Sigmoid colon (tissue), 7 donors: ENCODE results near the gene GHRHR. TPM values are rescaled to one million over a fixed set of nuclear protein-coding genes. Genes with fewer than 3 reads are reported as not detected.

Experiments used
- DNase-seq: peaks from one replicate; pipeline ENCODE4 v3.0.0-alpha.2; 2019
- H3K27ac ChIP-seq, 4 donors: fragments of 200-600 bp; sonication (generic); one replicate each; pipeline ENCODE4 v1.5.1; 2016 to 2019; ENCODE audit warnings: mild to moderate bottlenecking in 1 of 4
- H3K27me3 ChIP-seq, 3 donors: fragments of 200-600 bp; sonication (generic); one replicate each; pipeline ENCODE4 v1.5.1; 2019; ENCODE audit warnings: mild to moderate bottlenecking in 1 of 3
- H3K36me3 ChIP-seq, 4 donors: fragments of 200-600 bp; sonication (generic); one replicate each; pipeline ENCODE4 v1.5.1; 2016 to 2019
- H3K4me1 ChIP-seq, 4 donors: fragments of 200-600 bp; sonication (generic); one replicate each; pipeline ENCODE4 v1.5.1; 2017 to 2019
- H3K4me3 ChIP-seq, 4 donors: fragments of 200-600 bp; sonication (generic); one replicate each; pipeline ENCODE4 v1.5.1; 2017 to 2019; ENCODE audit warnings: mild to moderate bottlenecking in 2 of 4, moderate library complexity in 1 of 4
- H3K9me3 ChIP-seq, 4 donors: fragments of 200-600 bp in 3 of 4; sonication (generic) in 3 of 4; one replicate each; pipeline versions ENCODE4 v1.5.1 to v1.6.1; 2013 to 2019
- EP300 ChIP-seq, 4 donors: sonication (generic); formaldehyde crosslinking; IDR thresholded peaks; one replicate each; pipeline ENCODE4 v1.6.1; 2017; ENCODE audit warnings: antibody characterized with exemption in 4 of 4
- POLR2A ChIP-seq, 2 donors: fragments of 450-650 bp; IDR thresholded peaks; one replicate each; pipeline ENCODE4 v1.6.1; 2016; ENCODE audit warnings: antibody characterized with exemption in 2 of 2, mild to moderate bottlenecking in 2 of 2, moderate library complexity in 2 of 2
- POLR2AphosphoS5 ChIP-seq, 4 donors: sonication (generic); formaldehyde crosslinking; IDR thresholded peaks; one replicate each; pipeline ENCODE4 v1.6.1; 2017; ENCODE audit warnings: antibody characterized with exemption in 4 of 4
- WGBS, 2 donors: extraction: QIAGEN DNeasy Blood & Tissue Kit; methylation state at CpG; one replicate each; pipeline ENCODE4 v1.1.7; 2013; 5-methylcytosine and 5-hydroxymethylcytosine counted together
- intact Hi-C: fragments of 100-400 bp; cut with DNase I; formaldehyde crosslinking; loops from one replicate; pipeline ENCODE4 v1.15.1; 2023
- polyA plus RNA-seq, 3 donors: library from polyadenylated mRNA; stranded (reverse); fragments of 200-250 nt; gene quantifications; one replicate each; pipeline ENCODE4 v1.2.3, GENCODE V29; 2013
- total RNA-seq, 4 donors: library from RNA; depleted of rRNA; stranded (reverse); fragments of >200 nt; gene quantifications; one replicate each; pipeline ENCODE4 v1.1.0, GENCODE V29; 2016
- TF ChIP-seq, protein P1 (sequence below), 4 experiments: fragments of 450-650 bp in 3 of 4; fragments of 200-600 bp in 1 of 4; IDR thresholded peaks; one replicate each; pipeline ENCODE4 v1.5.1; 2016 to 2019; ENCODE audit warnings: antibody characterized with exemption in 4 of 4, mild to moderate bottlenecking in 3 of 4, moderate library complexity in 2 of 4
- donor health status: healthy with polysubstance abuse.
- donor health status: Bipolar disorder and iron deficiency.
- donor health status: healthy.

GHRHR gene
- total RNA-seq, result not detected
- not detected for polyA plus RNA-seq

DNA sequence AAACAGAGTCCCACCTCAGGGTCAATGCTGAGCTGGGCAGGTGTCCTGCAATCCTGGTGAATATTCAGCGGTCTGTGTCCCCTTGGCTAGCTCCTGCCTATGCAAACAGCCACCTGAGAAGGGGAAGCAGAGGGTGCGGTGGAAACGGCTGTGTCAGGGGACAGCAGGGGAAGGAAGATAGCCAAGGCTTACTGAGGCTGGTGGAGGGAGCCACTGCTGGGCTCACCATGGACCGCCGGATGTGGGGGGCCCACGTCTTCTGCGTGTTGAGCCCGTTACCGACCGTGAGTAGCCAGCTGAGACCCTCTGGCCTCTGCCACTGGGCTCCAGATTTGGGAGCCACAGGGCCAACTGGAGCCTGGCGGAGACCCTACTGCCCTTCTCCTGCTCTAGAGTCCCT is at the start of gene GHRHR:
Gene GHRHR (plus strand): TSS at position 112 of the 400 bp plus-strand sequence. CDS start 116 bp downstream, at position 228.
- H3K9me3 ChIP-seq, result no peaks in the 10 kb centered on the region
- DNase-seq, result peak; percentile 59
- no peak within 1 kb of the TSS for H3K4me3 ChIP-seq
- H3K4me1 ChIP-seq, result no peaks in the 10 kb centered on the region
- no peaks in the 10 kb centered on the region for H3K36me3 ChIP-seq
- whole genome bisulfite sequencing, 2 donors, result 86 to 92% methylated on average over 11 of the region's 11 CpGs
- no peaks in the 10 kb centered on the region for H3K27me3 ChIP-seq
- intact Hi-C loops, result no loop called here
- no peak within 1 kb of the TSS for H3K27ac ChIP-seq
- TF ChIP-seq, protein P1, sequence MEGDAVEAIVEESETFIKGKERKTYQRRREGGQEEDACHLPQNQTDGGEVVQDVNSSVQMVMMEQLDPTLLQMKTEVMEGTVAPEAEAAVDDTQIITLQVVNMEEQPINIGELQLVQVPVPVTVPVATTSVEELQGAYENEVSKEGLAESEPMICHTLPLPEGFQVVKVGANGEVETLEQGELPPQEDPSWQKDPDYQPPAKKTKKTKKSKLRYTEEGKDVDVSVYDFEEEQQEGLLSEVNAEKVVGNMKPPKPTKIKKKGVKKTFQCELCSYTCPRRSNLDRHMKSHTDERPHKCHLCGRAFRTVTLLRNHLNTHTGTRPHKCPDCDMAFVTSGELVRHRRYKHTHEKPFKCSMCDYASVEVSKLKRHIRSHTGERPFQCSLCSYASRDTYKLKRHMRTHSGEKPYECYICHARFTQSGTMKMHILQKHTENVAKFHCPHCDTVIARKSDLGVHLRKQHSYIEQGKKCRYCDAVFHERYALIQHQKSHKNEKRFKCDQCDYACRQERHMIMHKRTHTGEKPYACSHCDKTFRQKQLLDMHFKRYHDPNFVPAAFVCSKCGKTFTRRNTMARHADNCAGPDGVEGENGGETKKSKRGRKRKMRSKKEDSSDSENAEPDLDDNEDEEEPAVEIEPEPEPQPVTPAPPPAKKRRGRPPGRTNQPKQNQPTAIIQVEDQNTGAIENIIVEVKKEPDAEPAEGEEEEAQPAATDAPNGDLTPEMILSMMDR (IDR thresholded peaks at IDR 0.05), result no peak
- TF ChIP-seq POLR2A (IDR thresholded peaks at IDR 0.05) (no peak), EP300 (IDR thresholded peaks at IDR 0.05) (no peak), POLR2AphosphoS5 (IDR thresholded peaks at IDR 0.05) (no peak)

DNA sequence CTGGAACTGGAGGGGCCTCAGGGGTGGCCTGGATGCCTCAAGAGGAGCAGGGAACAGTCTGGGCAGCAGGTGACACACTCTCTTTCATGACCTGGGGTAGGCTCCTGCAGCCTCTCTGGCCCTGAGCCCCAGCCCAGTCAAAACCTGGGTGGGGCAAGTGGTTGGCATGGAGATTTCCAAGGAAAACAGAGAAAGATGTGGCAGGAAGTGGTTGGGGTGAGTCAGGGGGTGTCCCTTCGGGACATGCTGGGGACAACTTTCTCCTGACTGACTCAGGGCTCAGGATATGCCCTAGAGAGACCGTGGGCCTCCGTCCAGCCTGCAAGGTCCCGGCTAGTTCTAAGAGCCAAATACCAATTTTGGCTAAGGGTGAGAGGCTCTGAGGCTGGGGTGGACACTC is 49.2 kb upstream of the GHRHR start:
- H3K27me3 ChIP-seq, result no peaks in the 10 kb centered on the region
- H3K36me3 ChIP-seq, result no peaks in the 10 kb centered on the region
- intact Hi-C loops, result loop anchor here (5.0 kb wide), 2 partner anchors 62 to 112 kb away; no protein-coding TSS in a partner anchor
- no peak for DNase-seq
- H3K9me3 ChIP-seq, result no peaks in the 10 kb centered on the region
- peaks cover 0 to 85% (median 73%) of the 10 kb centered on the region in 4 donors for H3K4me1 ChIP-seq
- WGBS, 2 donors, result 31 to 64% methylated on average over 4 of the region's 4 CpGs
- H3K4me3 ChIP-seq, result peak overlapping the region in 3 of 4 donors; percentile 43 to 52 (median 45)
- TF ChIP-seq EP300 (IDR thresholded peaks at IDR 0.05) (no peak), POLR2AphosphoS5 (IDR thresholded peaks at IDR 0.05) (peak in 1 of 4 donors; percentile 37), POLR2A (IDR thresholded peaks at IDR 0.05) (no peak)
- TF ChIP-seq, protein P1 (IDR thresholded peaks at IDR 0.05), result no peak
- peak overlapping the region; percentile 86 to 90 (median 88) for H3K27ac ChIP-seq

DNA sequence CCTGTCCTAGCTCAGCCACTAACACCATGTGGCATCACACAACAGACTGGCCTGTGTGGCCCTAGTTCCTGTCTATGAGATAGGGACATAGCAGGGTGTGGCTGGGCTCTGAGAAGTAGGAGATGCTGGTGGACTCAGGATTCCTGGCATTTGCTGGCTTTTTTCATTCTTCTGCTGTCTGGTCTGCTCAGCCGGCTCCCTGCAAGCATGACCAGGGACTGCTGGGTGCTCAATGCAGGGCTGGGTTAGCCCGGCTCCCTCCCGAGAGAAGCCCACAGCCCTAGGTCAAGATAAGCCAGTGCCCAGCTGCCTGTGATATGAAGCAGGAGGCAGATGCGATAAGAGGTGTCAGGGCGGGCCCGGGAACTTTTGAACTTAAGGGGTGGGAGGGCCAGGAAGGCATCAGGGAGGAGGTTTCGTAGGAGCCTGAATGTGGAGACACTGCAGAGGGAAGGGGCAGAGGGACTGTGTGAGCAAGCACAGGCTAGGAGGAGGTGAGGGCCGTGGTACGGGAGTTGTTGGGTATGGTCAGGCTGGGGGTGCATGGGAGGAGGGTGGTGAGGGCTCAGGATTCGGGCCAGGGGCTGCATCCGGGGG is 48.6 kb upstream of the GHRHR start:
- H3K27ac ChIP-seq, result peak overlapping the region; percentile 86 to 90 (median 88)
- H3K9me3 ChIP-seq, result no peaks in the 10 kb centered on the region
- no peak for DNase-seq
- TF ChIP-seq EP300 (IDR thresholded peaks at IDR 0.05) (no peak), POLR2A (IDR thresholded peaks at IDR 0.05) (no peak), POLR2AphosphoS5 (IDR thresholded peaks at IDR 0.05) (no peak)
- TF ChIP-seq, protein P1 (IDR thresholded peaks at IDR 0.05), result no peak
- peaks cover 0 to 85% (median 73%) of the 10 kb centered on the region in 4 donors for H3K4me1 ChIP-seq
- intact Hi-C loops, result no loop called here
- H3K36me3 ChIP-seq, result no peaks in the 10 kb centered on the region
- no peaks in the 10 kb centered on the region for H3K27me3 ChIP-seq
- WGBS, 2 donors, result 30 to 72% methylated on average over 11 of the region's 11 CpGs
- H3K4me3 ChIP-seq, result peak overlapping the region in 3 of 4 donors; percentile 1 to 52 (median 12)

DNA sequence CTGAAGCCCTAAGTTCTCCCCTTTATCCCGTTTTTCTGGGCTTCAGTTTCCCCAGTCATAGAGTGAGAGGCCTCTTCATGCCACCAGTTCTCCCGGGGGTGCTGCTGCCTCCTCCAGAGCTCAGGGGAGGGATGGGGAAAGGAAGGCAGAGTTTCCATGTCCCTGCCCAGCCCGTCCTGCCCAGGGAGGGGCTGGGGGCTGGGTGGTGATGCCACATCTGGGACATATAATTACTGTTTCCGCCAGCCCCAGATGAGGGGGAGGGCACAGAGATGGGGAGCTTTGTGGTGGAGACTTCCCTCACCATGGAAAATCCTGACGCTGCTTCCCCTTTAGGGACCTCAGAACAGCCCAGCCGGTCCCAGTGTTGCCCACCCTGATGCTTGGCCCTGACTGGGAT is 48.0 kb upstream of the GHRHR start:
- no peaks in the 10 kb centered on the region for H3K36me3 ChIP-seq
- WGBS, 2 donors, result 46 to 68% methylated on average over 6 of the region's 6 CpGs
- H3K27me3 ChIP-seq, result no peaks in the 10 kb centered on the region
- H3K4me3 ChIP-seq, result peak overlapping the region in 2 of 4 donors; percentile 12 to 52
- intact Hi-C loops, result no loop called here
- H3K4me1 ChIP-seq, result peaks cover 0 to 85% (median 73%) of the 10 kb centered on the region in 4 donors
- DNase-seq, result no peak
- TF ChIP-seq POLR2AphosphoS5 (IDR thresholded peaks at IDR 0.05) (no peak), POLR2A (IDR thresholded peaks at IDR 0.05) (no peak), EP300 (IDR thresholded peaks at IDR 0.05) (no peak)
- TF ChIP-seq, protein P1 (IDR thresholded peaks at IDR 0.05), result no peak
- H3K9me3 ChIP-seq, result no peaks in the 10 kb centered on the region
- peak overlapping the region; percentile 86 to 90 (median 88) for H3K27ac ChIP-seq
